ENCODE measurements around the gene OR11H6. TPM values are rescaled to one million over a fixed set of nuclear protein-coding genes. Genes with fewer than 3 reads are reported as not detected.

The OR11H6 gene
- polyA plus RNA-seq, 4 donors = not detected

Other genes with a start within 250 kb of the OR11H6 start
- not detected for gene OR4K15, start 248.1 kb upstream of the OR11H6 start, polyA plus RNA-seq
- gene OR4Q2, start 221.5 kb upstream of the OR11H6 start, polyA plus RNA-seq = not detected
- gene OR4K14, start 204.4 kb upstream of the OR11H6 start, polyA plus RNA-seq = not detected
- gene OR4K13, start 187.7 kb upstream of the OR11H6 start, polyA plus RNA-seq = not detected
- gene OR4L1, start 163.7 kb upstream of the OR11H6 start, polyA plus RNA-seq = not detected
- not detected for gene OR4K17, start 113.0 kb upstream of the OR11H6 start, polyA plus RNA-seq
- not detected for gene OR4N5, start 84.9 kb upstream of the OR11H6 start, polyA plus RNA-seq
- gene OR11G2, start 32.8 kb upstream of the OR11H6 start, polyA plus RNA-seq = not detected
- under 1 TPM in 1 of 4 donors, not detected in 3; 0.10 TPM for gene OR11H7, start 5.3 kb downstream of the OR11H6 start, polyA plus RNA-seq
- gene OR11H4, start 15.6 kb downstream of the OR11H6 start, polyA plus RNA-seq = not detected
- 10 to 100 TPM in 1 of 4 donors, 1 to 10 TPM in 3; 4.1 to 14.9 (median 5.6) TPM for gene TTC5, start 82.2 kb downstream of the OR11H6 start, polyA plus RNA-seq
- gene CCNB1IP1, start 109.6 kb downstream of the OR11H6 start, polyA plus RNA-seq = 10 to 100 TPM; 43.5 to 67.9 (median 44.1) TPM
- gene PARP2, start 119.9 kb downstream of the OR11H6 start, polyA plus RNA-seq = 10 to 100 TPM in 3 of 4 donors, 1 to 10 TPM in 1; 9.5 to 26.8 (median 14.2) TPM
- 10 to 100 TPM; 32.9 to 87.4 (median 66.0) TPM for gene TEP1, start 189.8 kb downstream of the OR11H6 start, polyA plus RNA-seq
- gene KLHL33, start 212.5 kb downstream of the OR11H6 start, polyA plus RNA-seq = under 1 TPM in 3 of 4 donors, not detected in 1; under 0.01 to 0.37 (median 0.07) TPM
- gene OSGEP, start 231.1 kb downstream of the OR11H6 start, polyA plus RNA-seq = 10 to 100 TPM; 38.6 to 59.1 (median 45.8) TPM
- 100 to 1,000 TPM; 122 to 216 (median 191) TPM for gene APEX1, start 231.5 kb downstream of the OR11H6 start, polyA plus RNA-seq
- 10 to 100 TPM; 37.6 to 55.1 (median 49.2) TPM for gene PIP4P1, start 237.7 kb downstream of the OR11H6 start, polyA plus RNA-seq
- gene PNP, start 245.7 kb downstream of the OR11H6 start, polyA plus RNA-seq = 100 to 1,000 TPM; 168 to 353 (median 202) TPM

All from small intestine (tissue), 4 donors.